NCI-H1436 (cell line): ENCODE data around the gene DGKB.
A peak's percentile ranks its signal among the peaks of the same experiment; 100 is the strongest.

Experiments used
- DNase-seq: peaks from one replicate; lab custom pipeline; 2025; lab: John Stamatoyannopoulos, UW

Gene DGKB

DNA sequence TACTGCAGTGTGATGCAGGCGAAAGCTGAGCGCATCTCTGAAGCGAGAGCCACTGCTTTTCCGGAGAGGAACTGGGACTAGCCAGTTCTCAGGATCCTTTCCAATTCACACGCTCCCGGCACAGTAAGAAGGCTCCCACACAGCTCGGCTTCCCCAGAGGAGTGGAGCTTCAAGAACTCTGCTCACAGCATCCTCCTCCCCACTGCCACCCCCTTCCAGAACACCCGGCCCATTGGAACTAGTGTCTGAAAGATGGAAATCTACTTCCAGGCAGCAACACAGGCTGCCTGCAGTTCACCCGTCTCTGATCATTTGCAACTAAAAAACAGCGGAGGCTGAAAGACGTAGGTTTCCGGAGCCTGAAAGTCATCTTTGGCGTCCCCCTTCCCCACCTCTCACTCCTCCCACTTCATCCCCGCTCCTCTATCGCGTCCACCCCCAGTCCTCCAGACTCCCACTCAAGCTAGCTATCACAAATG, at the start of gene DGKB:
Gene DGKB (minus strand): TSS at position 163 of the 479 bp plus-strand sequence.
- DNase-seq: peak; percentile 46

- no peak for DNase-seq
Observed at GRCh38 chr7:14950013-14950412, 47.5 kb upstream of the DGKB start.

- DNase-seq: no peak
Observed at GRCh38 chr7:14938181-14938580, 35.6 kb upstream of the DGKB start.

DNA sequence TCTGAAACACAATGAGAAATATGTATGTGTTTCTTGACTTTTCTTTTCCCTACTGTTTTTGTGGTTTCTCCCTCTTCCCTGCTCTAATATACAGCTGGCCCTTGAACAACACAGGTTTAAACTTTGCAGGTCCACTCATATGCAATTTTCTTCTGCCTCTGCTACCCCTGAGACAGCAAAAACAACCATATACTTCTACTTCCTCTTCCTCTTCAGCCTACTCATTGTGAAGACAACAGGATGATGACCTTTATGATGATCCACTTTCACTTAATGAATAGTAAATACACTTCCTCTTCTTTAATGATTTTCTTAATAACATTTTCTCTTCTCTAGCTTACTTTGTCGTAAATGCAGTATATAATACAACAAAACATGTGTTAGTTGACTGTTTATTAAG, 35.0 kb upstream of the DGKB start:
- no peak for DNase-seq

- DNase-seq: no peak
Observed at GRCh38 chr7:14936554-14936953, 34.0 kb upstream of the DGKB start.

- peak; percentile 29 for DNase-seq
Observed at GRCh38 chr7:14934839-14935238, 32.3 kb upstream of the DGKB start.

GRCh38 chr7:14931511-14932215, 29.1 kb upstream of the DGKB start:
- no peak for DNase-seq

- no peak for DNase-seq
Observed at GRCh38 chr7:14924398-14924797, 21.8 kb upstream of the DGKB start.

DNA sequence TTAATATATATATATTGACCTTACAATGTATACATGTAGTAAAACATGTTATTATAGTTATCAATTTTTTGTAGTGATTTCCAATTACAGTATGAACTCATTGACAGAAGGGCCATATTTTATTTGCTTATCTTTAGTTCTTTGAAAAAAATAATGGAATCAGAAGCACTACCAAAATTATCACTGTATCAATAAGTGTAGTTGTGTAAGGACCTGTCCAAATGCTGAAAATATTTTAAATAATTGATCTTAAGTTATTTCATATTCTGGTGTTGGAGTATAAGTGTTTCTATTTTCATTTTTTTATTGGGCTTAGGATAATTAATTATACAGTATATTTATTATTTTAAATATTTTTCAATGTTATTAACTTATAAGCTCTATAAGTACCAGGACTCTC, 8.5 kb upstream of the DGKB start:
- DNase-seq: no peak

GRCh38 chr7:14908697-14909096, 6.1 kb upstream of the DGKB start:
- DNase-seq: no peak

DNA sequence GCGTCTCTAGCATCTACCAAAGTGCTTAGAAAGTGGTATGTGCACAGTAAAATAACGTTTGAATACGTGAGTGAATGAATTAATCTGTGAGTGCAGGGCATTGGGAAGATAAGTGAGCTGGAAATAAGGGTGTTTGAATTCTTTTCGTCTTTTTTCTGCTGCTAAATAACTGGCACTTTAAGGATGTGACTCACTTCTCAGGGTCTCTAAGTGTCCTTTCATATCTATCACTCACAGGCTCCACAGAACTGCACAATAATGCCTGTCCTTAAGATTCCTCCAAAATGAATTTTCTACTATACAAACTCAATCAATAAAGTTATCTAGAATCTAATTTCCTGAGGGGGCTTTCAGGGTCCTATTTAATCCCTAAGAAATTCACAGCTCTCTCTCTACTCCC, 3.2 kb upstream of the DGKB start:
- DNase-seq: no peak

GRCh38 chr7:14900051-14900450, 2.5 kb downstream of the DGKB start:
- DNase-seq: no peak

GRCh38 chr7:14899030-14899429, 3.5 kb downstream of the DGKB start:
- no peak for DNase-seq

- no peak for DNase-seq
Observed at GRCh38 chr7:14896461-14896860, 6.1 kb downstream of the DGKB start.

GRCh38 chr7:14894826-14895225, 7.7 kb downstream of the DGKB start:
- DNase-seq: no peak

- no peak for DNase-seq
Observed at GRCh38 chr7:14892961-14893360, 9.6 kb downstream of the DGKB start.

GRCh38 chr7:14891289-14891688, 11.3 kb downstream of the DGKB start:
- no peak for DNase-seq

DNA sequence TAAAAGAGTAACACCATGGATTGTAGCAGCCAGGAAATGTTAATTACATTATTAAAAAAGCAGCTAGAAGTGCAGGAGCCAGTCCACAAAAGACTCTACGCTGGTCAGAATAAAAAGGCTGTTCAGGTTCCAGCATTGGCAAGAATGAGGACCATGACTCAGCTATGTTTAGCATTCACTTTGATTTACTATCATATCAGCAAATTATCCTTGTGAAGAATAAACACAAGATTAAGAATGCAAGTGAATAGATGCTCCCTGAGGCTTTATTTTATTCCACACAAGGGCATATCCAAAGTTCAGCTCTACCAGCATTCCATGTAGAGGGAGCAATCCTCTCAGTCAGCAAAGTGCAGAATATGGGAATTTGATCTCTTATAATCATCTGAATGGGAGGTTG, 13.6 kb downstream of the DGKB start:
- no peak for DNase-seq

DNA sequence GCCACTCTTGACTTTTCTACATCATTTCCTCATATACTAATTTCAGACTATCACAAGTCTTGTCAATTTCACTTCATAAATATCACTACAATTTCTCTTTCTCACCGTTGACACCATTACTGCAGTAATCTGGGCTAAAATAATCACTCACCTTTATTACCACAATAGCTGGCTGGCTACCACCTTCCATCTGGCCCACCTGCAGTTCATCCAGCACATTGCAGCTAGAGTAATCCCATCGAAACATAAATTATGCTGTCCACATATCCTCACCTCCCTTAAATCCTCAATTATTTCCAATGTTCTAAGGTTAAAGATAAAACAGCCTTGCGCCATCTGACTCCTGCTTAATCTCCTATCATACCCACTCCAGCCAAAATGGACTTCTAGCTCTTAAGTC, 16.0 kb downstream of the DGKB start:
- DNase-seq: no peak

GRCh38 chr7:14875941-14876587, 26.5 kb downstream of the DGKB start:
- DNase-seq: no peak

GRCh38 chr7:14871880-14872279, 30.7 kb downstream of the DGKB start:
- DNase-seq: no peak

DNA sequence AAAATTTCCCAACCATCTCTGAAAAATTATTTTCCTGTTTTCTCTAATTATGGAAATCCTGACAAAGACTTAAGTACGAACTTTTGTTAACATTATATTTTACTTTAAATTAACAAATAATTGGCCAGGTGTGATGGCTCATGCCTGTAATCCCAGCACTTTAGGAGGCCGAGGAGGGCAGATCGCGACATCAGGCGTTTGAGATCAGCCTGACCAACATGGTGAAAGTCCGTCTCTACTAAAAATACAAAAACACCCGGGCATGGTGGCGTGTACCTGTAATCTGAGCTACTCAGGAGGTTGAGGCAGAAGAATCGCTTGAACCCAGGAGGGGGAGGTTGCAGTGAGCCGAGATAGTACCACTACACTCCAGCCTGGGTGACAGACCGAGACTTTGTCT, 32.2 kb downstream of the DGKB start:
- DNase-seq: no peak

DNA sequence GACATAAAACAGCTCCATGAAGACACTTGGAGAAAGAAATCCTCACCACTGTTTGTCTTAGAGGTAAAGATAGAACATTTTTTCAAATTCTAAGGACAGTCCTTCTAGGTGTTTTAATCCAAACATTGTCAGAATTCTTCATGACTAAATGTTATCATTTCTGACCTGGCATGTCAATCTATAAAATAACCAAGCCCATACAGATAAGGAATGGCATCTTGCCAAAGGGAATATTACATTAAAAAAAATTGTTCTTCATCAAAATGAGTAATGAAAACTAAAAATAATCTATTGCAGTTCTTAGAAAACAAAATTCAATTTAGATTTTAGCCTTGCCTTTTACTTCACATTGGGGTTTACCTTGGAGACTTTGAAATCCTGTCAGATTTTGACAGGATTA, 33.6 kb downstream of the DGKB start:
- DNase-seq: no peak

GRCh38 chr7:14861456-14861855, 41.1 kb downstream of the DGKB start:
- no peak for DNase-seq
